Effector memory CD8-positive, alpha-beta T cell (primary cell): Measurements from ENCODE around the gene TELO2.

Experiments used
- ATAC-seq: fragments of 150-1000 bp; cut with Tn5 transposase; replicated peaks from 2 replicates; pipeline ENCODE4 v1.10.0; 2021; ENCODE audit warnings: mild to moderate bottlenecking, moderate library complexity
- DNase-seq, 3 experiments: peaks; one replicate each; pipeline ENCODE4 v3.0.0; 2021
- H3K27ac Mint-ChIP-seq, 2 donors: one replicate each; pipeline ENCODE4 v1.8.0; 2022; ENCODE audit warnings: mild to moderate bottlenecking in 2 of 2, mixed read lengths in 2 of 2, moderate library complexity in 2 of 2
- H3K27me3 Mint-ChIP-seq, 2 donors: one replicate each; pipeline ENCODE4 v1.8.0; 2022; ENCODE audit warnings: mixed read lengths in 2 of 2
- H3K36me3 Mint-ChIP-seq: one replicate; pipeline ENCODE4 v1.8.0; 2022; ENCODE audit warnings: mild to moderate bottlenecking, moderate library complexity, mixed read lengths; ENCODE audit not compliant: insufficient read depth
- H3K4me1 Mint-ChIP-seq, 2 donors: one replicate each; pipeline ENCODE4 v1.8.0; 2022; ENCODE audit warnings: low read depth in 2 of 2, mixed read lengths in 2 of 2
- H3K4me3 Mint-ChIP-seq, 2 donors: one replicate each; pipeline ENCODE4 v1.8.0; 2022; ENCODE audit warnings: mild to moderate bottlenecking in 2 of 2, mixed read lengths in 2 of 2, moderate library complexity in 2 of 2
- H3K9me3 Mint-ChIP-seq, 2 donors: one replicate each; pipeline ENCODE4 v1.8.0; 2022; ENCODE audit warnings: mixed read lengths in 2 of 2

TELO2 gene

DNA sequence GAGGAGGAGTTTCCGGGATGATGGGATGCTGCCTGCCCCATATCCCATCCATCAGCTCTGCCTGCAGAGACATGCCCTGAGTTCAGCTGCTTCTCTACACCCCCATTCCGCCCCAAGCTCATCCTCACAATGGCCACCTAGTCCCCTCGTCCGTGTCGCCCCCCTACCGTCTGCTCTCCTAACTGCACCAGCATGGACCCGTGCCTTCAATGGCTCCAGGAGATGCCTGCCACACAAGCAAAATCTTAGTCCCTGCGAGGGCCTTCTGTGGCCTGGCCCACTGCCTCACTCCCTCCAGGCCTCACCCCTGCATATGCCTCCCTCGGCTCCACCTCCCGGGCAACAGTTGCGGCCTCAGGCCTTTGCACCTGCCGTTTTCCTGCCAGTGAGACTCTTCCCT is 1.8 kb upstream of the TELO2 start:
- H3K4me3 Mint-ChIP-seq = peak overlapping the region in 1 of 2 donors; percentile 42
- peaks cover 9 to 10% of the 10 kb centered on the region in 2 donors for H3K4me1 Mint-ChIP-seq
- no peaks in the 10 kb centered on the region for H3K9me3 Mint-ChIP-seq
- H3K36me3 Mint-ChIP-seq = peaks cover 3% of the 10 kb centered on the region
- no peak for ATAC-seq
- no peaks in the 10 kb centered on the region for H3K27me3 Mint-ChIP-seq
- DNase-seq = no peak
- no peak overlapping the region for H3K27ac Mint-ChIP-seq

DNA sequence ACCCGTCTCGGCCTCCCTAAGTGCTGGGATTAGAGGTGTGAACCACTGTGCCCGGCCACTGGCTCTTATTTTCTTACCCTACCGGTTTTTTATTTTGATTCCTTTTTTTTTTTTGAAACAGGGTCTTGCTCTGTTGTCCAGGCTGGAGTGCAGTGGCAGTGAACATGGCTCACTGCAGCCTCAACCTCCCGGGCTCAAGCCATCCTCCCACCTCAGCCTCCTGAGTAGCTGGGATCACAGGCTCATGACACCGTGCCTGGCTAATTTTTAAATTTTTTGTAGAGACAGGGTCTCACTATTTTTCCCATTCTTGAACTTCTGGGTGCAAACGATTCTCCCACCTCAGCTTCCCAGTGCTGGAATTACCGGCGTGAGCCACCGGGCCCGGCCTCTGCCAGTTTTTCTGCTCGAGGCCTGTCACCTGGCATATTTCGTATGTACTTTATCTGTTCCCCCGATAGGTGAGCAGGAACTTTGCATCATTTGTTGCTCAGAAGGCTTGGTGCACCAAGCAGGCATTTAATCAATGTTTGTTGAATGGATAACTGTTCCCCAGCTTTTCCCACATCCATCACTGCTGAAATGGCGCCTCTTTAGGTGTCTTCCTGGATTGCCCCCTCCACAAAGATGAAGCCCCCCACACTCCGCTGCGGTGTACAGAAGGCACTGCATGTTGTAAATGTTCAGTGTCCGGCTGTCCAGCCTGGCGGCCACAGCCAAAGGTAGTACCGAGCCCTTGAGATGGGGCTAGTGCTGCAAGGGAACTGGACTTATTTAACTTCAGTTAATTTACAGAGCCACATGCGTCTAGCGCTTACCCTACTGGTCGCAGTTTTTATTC is 858 bp upstream of the TELO2 start:
- peaks cover 9 to 10% of the 10 kb centered on the region in 2 donors for H3K4me1 Mint-ChIP-seq
- peaks cover 3% of the 10 kb centered on the region for H3K36me3 Mint-ChIP-seq
- no peaks in the 10 kb centered on the region for H3K27me3 Mint-ChIP-seq
- peak overlapping the region; percentile 90 to 91 for H3K4me3 Mint-ChIP-seq
- ATAC-seq (no peak), DNase-seq (no peak)
- H3K27ac Mint-ChIP-seq = peak overlapping the region; percentile 94 to 96
- no peaks in the 10 kb centered on the region for H3K9me3 Mint-ChIP-seq

DNA sequence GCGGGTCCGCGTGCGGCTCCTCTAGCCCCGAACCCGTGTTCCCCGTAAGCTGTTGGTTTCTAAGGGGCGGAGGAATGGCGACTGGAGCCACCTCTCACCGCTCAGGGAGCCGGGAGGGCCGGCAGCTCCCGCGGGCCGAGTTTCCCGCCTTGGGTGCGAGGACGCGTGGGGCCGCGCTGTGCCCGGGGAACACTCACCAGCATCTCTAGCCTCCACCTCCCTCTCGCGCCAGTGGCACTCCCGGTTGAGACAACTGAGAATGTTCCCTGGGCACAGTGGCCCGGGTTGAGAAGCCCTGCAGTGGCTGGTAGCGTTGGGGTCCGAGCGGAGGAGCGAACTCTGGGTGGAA is 560 bp downstream of the TELO2 start:
- no peaks in the 10 kb centered on the region for H3K9me3 Mint-ChIP-seq
- H3K4me3 Mint-ChIP-seq = peak overlapping the region; percentile 90 to 91
- H3K36me3 Mint-ChIP-seq = peaks cover 7% of the 10 kb centered on the region
- ATAC-seq = peak; percentile 4
- peaks cover 9 to 10% of the 10 kb centered on the region in 2 donors for H3K4me1 Mint-ChIP-seq
- peak in 1 of 3 experiments; percentile 13 for DNase-seq
- H3K27me3 Mint-ChIP-seq = no peaks in the 10 kb centered on the region
- peak overlapping the region; percentile 13 to 94 for H3K27ac Mint-ChIP-seq

DNA sequence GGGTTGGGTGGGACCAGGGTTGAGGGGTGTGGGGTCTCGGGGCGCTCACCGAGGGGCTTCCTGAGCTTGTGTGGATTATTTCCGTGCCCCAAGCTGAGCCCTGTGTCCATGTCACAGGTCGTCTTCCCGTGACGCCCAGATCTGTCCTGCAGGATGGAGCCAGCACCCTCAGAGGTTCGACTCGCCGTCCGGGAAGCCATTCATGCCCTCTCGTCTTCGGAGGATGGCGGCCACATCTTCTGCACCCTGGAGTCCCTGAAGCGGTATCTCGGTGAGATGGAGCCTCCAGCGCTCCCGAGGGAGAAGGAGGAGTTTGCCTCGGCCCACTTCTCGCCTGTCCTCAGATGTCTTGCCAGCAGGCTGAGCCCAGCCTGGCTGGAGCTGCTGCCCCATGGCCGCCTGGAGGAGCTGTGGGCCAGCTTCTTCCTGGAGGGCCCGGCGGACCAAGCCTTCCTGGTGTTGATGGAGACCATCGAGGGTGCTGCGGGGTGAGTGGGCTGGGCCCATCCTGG is 1.0 kb downstream of the TELO2 start:
- Mint-ChIP-seq H3K9me3 (no peaks in the 10 kb centered on the region), H3K4me3 (peak overlapping the region; percentile 90 to 91), H3K27me3 (no peaks in the 10 kb centered on the region), H3K27ac (peak overlapping the region; percentile 13 to 94), H3K4me1 (peaks cover 9 to 10% of the 10 kb centered on the region in 2 donors), H3K36me3 (peaks cover 7% of the 10 kb centered on the region)
- DNase-seq (no peak), ATAC-seq (no peak)

DNA sequence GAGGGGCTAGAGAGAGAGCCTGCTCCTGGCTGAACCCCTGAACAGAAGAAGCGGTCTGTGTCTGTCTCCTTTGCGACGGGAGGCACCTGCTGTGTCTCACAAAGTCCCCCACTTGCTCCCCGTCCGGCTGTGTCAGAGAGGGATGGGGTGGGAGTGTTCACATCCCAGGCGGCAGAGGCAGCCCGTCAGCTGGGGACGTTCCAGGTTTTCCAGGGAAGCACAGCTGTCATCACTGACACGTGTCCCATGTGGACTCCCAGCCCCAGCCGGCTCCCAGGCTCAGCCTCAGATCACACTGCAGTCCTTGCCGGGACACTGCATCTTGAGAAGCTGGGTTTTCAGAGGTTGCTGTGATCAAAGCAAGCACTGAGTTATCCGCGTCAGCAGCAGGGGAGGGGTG is 1.6 kb downstream of the TELO2 start:
- H3K9me3 Mint-ChIP-seq = no peaks in the 10 kb centered on the region
- H3K27me3 Mint-ChIP-seq = no peaks in the 10 kb centered on the region
- peaks cover 7% of the 10 kb centered on the region for H3K36me3 Mint-ChIP-seq

DNA sequence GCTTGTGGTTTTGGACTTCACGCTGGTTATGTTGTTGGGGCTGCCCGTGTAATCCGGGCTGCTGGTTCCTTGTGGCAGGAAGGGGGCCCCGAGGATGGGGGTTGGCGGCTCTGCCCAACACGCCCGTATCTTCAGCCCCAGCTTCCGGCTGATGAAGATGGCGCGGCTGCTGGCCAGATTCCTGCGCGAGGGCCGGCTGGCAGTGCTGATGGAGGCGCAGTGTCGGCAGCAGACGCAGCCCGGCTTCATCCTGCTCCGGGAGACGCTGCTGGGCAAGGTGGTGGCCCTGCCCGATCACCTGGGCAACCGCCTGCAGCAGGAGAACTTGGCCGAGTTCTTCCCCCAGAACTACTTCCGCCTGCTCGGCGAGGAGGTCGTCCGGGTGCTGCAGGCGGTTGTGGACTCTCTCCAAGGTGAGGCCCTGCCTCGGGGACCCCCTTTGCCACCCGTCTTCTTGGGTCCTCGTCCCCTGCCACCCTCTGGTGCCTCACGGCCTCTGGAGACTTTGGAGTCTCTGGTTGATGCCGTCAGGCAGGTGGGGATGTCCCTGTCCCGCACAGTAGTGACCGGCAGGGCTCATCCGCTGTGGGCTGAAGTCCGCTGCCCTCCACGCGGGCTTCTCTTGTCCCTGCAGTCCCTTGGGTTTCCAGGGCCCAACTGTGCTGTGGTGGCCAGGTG is 2.2 kb downstream of the TELO2 start:
- Mint-ChIP-seq H3K4me1 (peaks cover 9 to 10% of the 10 kb centered on the region in 2 donors), H3K27me3 (no peaks in the 10 kb centered on the region), H3K27ac (no peak overlapping the region), H3K9me3 (no peaks in the 10 kb centered on the region), H3K36me3 (peaks cover 7% of the 10 kb centered on the region), H3K4me3 (peak overlapping the region; percentile 51 to 90)
- ATAC-seq (no peak), DNase-seq (no peak)

More for the DNA sequence above, 1.6 kb downstream of the TELO2 start:
- Mint-ChIP-seq H3K4me3 (peak overlapping the region; percentile 90 to 91), H3K27ac (no peak overlapping the region), H3K4me1 (peaks cover 9 to 10% of the 10 kb centered on the region in 2 donors)
- DNase-seq (no peak), ATAC-seq (no peak)

DNA sequence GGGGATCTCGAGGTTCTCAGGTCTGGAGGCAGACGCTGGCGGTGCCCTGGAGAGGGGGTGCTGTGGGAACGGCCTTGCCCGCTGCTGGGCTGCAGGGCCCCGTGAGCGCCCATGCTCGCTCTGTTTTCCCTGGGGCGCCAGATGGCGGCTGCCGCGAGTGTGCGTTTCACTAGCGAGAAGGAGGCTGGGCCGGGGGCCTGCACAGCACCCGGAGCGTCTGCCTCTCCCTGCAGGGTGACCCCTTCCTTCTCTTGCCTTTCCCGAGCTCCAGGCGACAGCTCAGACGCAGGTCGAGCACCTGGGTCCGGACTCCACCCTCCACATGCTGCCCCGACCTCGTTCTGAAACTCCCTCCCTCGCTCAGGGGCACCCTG is 2.7 kb downstream of the TELO2 start:
- Mint-ChIP-seq H3K27me3 (no peaks in the 10 kb centered on the region), H3K4me3 (peak overlapping the region in 1 of 2 donors; percentile 12), H3K9me3 (no peaks in the 10 kb centered on the region), H3K4me1 (peaks cover 9 to 10% of the 10 kb centered on the region in 2 donors), H3K36me3 (peaks cover 7% of the 10 kb centered on the region), H3K27ac (no peak overlapping the region)
- DNase-seq = no peak
- ATAC-seq = no peak

DNA sequence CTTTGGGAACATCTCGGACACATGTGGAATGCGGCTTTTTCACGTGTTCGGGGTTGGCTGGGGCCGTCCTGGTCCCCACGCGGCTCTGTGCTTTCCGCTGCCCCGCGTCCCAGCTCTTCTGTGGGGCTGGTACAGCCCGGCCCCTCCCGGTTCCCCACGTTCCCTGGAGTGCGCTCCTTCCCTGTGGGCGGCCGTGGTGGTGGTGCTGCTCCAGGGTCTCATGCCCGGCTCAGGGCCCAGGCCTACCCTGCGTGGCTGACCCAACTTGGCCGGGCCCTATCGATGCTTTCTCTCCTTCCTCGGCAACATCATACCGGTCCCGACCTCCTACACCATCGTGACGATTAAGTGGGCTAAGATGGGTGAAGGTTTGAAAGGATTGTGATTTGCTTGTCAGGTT is 3.3 kb downstream of the TELO2 start:
- Mint-ChIP-seq H3K36me3 (peaks cover 7% of the 10 kb centered on the region), H3K27me3 (no peaks in the 10 kb centered on the region), H3K27ac (no peak overlapping the region), H3K9me3 (no peaks in the 10 kb centered on the region), H3K4me1 (peaks cover 9% of the 10 kb centered on the region in 2 donors), H3K4me3 (no peak overlapping the region)
- no peak for DNase-seq
- no peak for ATAC-seq

DNA sequence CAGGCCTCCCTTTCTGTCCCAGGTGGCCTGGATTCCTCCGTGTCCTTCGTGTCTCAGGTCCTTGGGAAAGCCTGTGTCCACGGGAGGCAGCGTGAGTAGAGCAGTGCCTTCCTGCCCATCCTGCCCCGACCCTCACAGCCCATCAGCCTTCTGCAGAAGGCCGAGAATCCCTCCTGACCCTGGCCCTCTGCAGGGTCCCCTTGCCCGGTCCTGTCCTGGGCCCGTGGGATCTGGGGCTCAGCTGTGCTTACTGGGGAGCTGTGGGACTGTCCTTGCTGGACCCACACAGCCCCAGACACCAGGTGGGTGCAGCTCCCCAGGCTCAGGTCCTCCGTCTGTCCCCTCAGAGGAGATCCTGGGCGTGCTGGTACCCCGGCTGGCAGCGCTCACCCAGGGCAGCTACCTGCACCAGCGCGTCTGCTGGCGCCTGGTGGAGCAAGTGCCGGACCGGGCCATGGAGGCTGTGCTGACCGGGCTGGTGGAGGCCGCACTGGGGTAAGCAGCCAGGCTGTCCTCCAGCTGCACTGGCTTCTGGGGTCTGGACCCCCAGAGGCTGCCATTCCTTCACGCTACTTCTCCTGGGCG is 3.9 kb downstream of the TELO2 start:
- Mint-ChIP-seq H3K4me3 (no peak overlapping the region), H3K9me3 (no peaks in the 10 kb centered on the region), H3K27me3 (no peaks in the 10 kb centered on the region), H3K36me3 (peaks cover 7% of the 10 kb centered on the region), H3K4me1 (peaks cover 8 to 9% of the 10 kb centered on the region in 2 donors), H3K27ac (no peak overlapping the region)
- DNase-seq (no peak), ATAC-seq (no peak)

DNA sequence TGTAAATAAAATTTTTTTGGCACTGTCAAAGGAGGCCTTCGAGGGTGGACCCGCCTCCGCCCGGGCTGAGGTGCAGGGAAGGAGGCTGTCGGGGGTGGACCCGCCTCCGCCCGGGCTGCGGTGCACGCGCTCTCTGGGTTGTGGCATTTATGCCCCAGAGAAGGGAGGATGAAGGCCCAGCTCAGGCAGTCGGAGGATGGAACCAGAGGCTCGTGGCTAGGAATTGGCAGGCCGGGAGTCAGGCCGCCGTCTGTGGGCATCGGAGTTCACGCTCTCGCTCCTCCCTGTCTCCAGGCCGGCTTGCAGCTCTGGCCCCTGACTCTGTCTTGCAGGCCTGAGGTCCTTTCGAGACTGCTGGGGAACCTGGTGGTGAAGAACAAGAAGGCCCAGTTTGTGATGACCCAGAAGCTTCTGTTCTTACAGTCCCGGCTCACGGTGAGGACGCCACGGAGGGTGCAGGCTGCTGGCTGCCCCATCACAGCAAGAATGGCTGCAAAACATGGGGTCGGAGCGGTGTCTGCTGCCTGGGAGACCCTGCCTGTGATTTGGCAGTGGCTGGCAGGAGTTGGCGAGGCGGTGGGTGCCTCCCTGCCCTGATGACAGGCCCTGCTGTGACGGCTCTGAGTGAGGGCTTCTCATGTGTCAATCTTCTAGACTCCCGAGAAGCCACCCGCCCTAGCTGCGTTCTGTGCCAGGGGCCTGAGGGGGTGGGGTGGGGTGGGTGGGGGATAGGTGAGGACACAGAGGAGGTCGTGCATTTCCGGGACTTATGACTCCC is 5.9 kb downstream of the TELO2 start:
- no peak overlapping the region for H3K4me3 Mint-ChIP-seq

DNA sequence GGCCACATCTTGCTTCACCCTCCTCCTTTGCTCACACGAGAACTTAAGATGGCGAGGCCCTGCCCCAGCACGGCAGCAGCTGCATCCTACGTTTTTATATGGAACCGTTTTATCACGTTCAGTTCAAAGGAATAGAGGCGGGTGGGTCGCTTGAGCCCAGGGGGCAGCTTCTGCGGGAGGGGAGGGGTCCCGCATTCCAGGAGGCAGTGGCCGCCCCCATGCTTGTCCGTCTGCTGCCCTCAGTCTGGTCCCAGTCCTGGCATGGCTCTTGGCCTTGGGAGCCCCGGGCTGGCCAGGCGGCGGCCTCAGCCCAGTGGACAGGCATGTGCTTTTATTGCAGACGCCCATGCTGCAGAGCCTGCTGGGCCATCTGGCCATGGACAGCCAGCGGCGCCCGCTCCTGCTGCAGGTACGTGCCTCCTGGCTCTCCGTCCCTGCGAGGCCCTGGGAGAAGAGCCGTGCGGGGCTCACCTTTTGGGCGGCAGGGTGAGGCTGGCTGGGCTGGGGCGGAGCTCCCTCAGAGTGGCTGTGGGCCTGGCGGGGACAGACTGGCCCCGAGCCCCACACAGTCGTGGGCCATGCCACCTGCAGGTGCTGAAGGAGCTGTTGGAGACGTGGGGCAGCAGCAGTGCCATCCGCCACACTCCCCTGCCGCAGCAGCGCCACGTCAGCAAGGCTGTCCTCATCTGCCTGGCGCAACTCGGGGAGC is 6.8 kb downstream of the TELO2 start:
- H3K27me3 Mint-ChIP-seq = no peaks in the 10 kb centered on the region
- H3K4me3 Mint-ChIP-seq = no peak overlapping the region
- no peak for DNase-seq
- H3K4me1 Mint-ChIP-seq = no peaks in the 10 kb centered on the region
- H3K27ac Mint-ChIP-seq = no peak overlapping the region
- H3K9me3 Mint-ChIP-seq = no peaks in the 10 kb centered on the region
- peaks cover 7% of the 10 kb centered on the region for H3K36me3 Mint-ChIP-seq
- no peak for ATAC-seq

More for the DNA sequence above, 5.9 kb downstream of the TELO2 start:
- no peaks in the 10 kb centered on the region for H3K9me3 Mint-ChIP-seq
- H3K27ac Mint-ChIP-seq = no peak overlapping the region
- ATAC-seq = no peak
- H3K36me3 Mint-ChIP-seq = peaks cover 7% of the 10 kb centered on the region
- H3K4me1 Mint-ChIP-seq = peaks cover 0 to 2% of the 10 kb centered on the region in 2 donors
- H3K27me3 Mint-ChIP-seq = no peaks in the 10 kb centered on the region
- no peak for DNase-seq

DNA sequence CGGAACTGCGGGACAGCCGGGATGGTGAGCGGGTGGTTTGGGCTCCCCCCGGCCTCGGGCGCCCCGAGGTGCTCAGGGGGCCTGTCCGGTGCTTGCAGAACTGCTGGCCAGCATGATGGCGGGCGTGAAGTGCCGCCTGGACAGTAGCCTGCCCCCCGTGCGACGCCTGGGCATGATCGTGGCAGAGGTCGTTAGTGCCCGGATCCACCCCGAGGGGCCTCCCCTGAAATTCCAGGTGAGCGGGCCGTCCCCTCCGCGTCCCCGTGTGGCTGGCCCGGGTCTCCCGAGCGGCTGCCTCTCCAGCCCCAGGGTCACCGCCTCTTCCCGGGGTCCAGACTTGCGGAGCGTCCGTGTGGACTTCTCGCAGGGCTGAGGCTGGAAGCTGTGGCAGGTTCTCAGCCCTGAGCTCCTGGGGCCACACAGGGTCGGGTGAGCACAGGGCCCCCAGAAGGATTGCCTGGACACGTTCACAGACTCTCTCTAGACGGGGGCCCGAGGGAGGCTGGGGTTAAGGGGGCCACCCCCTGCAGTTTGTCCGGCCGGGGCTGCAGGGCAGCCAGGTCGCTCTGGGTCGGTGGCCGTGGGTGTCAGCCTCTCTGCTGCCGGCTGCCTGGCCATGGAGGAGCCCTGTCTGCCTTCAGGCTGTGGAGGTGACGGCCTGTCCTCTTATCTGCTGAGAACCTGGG is 7.4 kb downstream of the TELO2 start:
- DNase-seq (no peak), ATAC-seq (no peak)
- Mint-ChIP-seq H3K4me1 (no peaks in the 10 kb centered on the region), H3K36me3 (peaks cover 4% of the 10 kb centered on the region), H3K27ac (no peak overlapping the region), H3K4me3 (no peak overlapping the region), H3K27me3 (no peaks in the 10 kb centered on the region), H3K9me3 (no peaks in the 10 kb centered on the region)
